ENCODE measurements around the gene CFAP100.
A peak's percentile ranks its signal among the peaks of the same experiment; 100 is the strongest.

DNA sequence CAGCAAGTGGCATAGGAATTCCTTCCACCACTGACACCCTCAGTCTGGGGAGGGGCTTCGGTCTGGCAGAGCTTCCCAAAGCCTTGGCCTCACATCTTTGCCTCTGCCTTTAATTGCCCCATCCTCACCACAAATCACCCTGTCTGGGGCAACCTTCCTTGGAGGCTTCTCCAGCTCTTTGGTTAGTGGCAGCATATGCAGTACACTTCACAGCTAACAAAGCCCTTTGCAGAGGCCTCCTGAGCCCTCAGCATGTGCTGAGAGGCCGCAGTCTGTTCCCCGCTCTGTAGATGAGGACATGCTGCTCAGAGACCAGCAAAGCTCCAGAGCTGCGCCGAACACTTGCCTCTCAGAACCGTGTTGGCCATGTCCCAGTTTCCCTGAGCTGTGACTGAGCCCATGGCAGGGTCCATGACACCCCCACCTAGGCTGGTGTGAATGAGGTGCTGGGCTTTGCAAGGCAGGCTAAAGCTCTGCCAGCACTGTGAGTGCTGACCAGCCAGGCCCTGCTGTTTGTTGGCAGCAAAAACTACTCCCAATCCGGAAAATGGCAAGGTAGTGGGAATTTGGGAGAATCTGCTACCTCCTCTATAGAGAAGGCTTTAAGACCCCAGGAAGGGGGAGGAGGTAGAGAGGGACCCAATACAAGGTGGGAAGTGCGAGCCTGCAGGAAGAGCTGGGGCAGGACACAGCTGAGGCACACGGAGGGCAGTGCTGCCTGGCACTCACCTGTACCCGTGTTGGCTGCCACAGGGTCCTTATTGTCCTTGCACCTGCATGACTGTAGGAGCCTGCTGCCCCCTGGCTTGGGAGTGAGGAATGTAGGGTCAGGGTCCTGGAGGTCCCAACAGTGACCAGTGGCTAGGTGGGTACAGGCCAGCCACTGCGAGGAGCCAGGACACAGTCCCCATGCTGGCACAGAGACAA, 29.1 kb upstream of the CFAP100 start:
- no peak for TF ChIP-seq SP1 (CRISPR knock-in tag; IDR thresholded peaks at IDR 0.05)
- TF ChIP-seq, protein P1, sequence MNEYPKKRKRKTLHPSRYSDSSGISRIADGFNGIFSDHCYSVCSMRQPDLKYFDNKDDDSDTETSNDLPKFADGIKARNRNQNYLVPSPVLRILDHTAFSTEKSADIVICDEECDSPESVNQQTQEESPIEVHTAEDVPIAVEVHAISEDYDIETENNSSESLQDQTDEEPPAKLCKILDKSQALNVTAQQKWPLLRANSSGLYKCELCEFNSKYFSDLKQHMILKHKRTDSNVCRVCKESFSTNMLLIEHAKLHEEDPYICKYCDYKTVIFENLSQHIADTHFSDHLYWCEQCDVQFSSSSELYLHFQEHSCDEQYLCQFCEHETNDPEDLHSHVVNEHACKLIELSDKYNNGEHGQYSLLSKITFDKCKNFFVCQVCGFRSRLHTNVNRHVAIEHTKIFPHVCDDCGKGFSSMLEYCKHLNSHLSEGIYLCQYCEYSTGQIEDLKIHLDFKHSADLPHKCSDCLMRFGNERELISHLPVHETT (CRISPR knock-in tag; conservative IDR thresholded peaks at IDR 0.05 in 1 of 2, IDR thresholded peaks at IDR 0.05 in 1 of 2), result no peak
- TF ChIP-seq, protein P2, sequence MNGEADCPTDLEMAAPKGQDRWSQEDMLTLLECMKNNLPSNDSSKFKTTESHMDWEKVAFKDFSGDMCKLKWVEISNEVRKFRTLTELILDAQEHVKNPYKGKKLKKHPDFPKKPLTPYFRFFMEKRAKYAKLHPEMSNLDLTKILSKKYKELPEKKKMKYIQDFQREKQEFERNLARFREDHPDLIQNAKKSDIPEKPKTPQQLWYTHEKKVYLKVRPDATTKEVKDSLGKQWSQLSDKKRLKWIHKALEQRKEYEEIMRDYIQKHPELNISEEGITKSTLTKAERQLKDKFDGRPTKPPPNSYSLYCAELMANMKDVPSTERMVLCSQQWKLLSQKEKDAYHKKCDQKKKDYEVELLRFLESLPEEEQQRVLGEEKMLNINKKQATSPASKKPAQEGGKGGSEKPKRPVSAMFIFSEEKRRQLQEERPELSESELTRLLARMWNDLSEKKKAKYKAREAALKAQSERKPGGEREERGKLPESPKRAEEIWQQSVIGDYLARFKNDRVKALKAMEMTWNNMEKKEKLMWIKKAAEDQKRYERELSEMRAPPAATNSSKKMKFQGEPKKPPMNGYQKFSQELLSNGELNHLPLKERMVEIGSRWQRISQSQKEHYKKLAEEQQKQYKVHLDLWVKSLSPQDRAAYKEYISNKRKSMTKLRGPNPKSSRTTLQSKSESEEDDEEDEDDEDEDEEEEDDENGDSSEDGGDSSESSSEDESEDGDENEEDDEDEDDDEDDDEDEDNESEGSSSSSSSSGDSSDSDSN (IDR thresholded peaks at IDR 0.05; ENCODE audit: borderline replicate concordance in 1 of 2, low read depth in 2 of 2, low read length in 2 of 2), result no peak
- no peak for TF ChIP-seq DIDO1 (tag; IDR thresholded peaks at IDR 0.05; ENCODE audit: low read depth)
- TF ChIP-seq, protein P3, sequence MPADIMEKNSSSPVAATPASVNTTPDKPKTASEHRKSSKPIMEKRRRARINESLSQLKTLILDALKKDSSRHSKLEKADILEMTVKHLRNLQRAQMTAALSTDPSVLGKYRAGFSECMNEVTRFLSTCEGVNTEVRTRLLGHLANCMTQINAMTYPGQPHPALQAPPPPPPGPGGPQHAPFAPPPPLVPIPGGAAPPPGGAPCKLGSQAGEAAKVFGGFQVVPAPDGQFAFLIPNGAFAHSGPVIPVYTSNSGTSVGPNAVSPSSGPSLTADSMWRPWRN (IDR thresholded peaks at IDR 0.05; ENCODE audit: low read depth), result no peak
- TF ChIP-seq, protein P4, sequence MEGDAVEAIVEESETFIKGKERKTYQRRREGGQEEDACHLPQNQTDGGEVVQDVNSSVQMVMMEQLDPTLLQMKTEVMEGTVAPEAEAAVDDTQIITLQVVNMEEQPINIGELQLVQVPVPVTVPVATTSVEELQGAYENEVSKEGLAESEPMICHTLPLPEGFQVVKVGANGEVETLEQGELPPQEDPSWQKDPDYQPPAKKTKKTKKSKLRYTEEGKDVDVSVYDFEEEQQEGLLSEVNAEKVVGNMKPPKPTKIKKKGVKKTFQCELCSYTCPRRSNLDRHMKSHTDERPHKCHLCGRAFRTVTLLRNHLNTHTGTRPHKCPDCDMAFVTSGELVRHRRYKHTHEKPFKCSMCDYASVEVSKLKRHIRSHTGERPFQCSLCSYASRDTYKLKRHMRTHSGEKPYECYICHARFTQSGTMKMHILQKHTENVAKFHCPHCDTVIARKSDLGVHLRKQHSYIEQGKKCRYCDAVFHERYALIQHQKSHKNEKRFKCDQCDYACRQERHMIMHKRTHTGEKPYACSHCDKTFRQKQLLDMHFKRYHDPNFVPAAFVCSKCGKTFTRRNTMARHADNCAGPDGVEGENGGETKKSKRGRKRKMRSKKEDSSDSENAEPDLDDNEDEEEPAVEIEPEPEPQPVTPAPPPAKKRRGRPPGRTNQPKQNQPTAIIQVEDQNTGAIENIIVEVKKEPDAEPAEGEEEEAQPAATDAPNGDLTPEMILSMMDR (IDR thresholded peaks at IDR 0.05 in 2 of 3, conservative IDR thresholded peaks at IDR 0.05 in 1 of 3; ENCODE audit: insufficient read depth in 2 of 3, low read depth in 1 of 3, low read length in 3 of 3), result peak in 2 of 3 experiments; percentile 13 to 18; a peak in 1 of 6 replicates
- no peak for TF ChIP-seq ZBTB40 (IDR thresholded peaks at IDR 0.05)
- no peak for TF ChIP-seq ZBTB40 (CRISPR knock-in tag; IDR thresholded peaks at IDR 0.05)
- TF ChIP-seq ADNP (tag; IDR thresholded peaks at IDR 0.05), result no peak
- no peak for TF ChIP-seq JUND (IDR thresholded peaks at IDR 0.05; ENCODE audit: borderline replicate concordance, low read depth, low read length)
- no peak for TF ChIP-seq JUND (tag; IDR thresholded peaks at IDR 0.05; ENCODE audit: borderline replicate concordance, low read depth, low read length)
- TF ChIP-seq POLR2A (conservative IDR thresholded peaks at IDR 0.05), result no peak
- TF ChIP-seq ZNF354B (CRISPR knock-in tag; IDR thresholded peaks at IDR 0.05), result no peak

Data from K562 (cell line).